ENCODE data around the gene EBLN1. TPM values are rescaled to one million over a fixed set of nuclear protein-coding genes. Genes with fewer than 3 reads are reported as not detected.

The EBLN1 gene
- polyA plus RNA-seq, 4 donors, result 0.17 TPM; not detected in 3

Other genes with a start within 250 kb of the EBLN1 start
- gene DNAJC1, start 214.3 kb downstream of the EBLN1 start, polyA plus RNA-seq (ENCODE audit: insufficient read length in 4 of 4), result 10 to 100 TPM; 26.6 to 32.3 (median 29.7) TPM
- 100 to 1,000 TPM in 1 of 4 donors, 10 to 100 TPM in 3; 79.3 to 101 (median 90.5) TPM for gene COMMD3, start 98.4 kb upstream of the EBLN1 start, polyA plus RNA-seq (ENCODE audit: insufficient read length in 4 of 4)
- gene BMI1, start 103.1 kb upstream of the EBLN1 start, polyA plus RNA-seq (ENCODE audit: insufficient read length in 4 of 4), result 100 to 1,000 TPM; 103 to 113 (median 109) TPM
- gene SPAG6, start 127.5 kb upstream of the EBLN1 start, polyA plus RNA-seq (ENCODE audit: insufficient read length in 4 of 4), result 1 to 10 TPM in 1 of 4 donors, under 1 TPM in 3; 0.68 to 1.0 (median 0.91) TPM